BJ (cell line): ENCODE results near the gene ENTPD5. TPM values are rescaled to one million over a fixed set of nuclear protein-coding genes. Genes with fewer than 3 reads are reported as not detected.

Experiments
- CTCF ChIA-PET: fragments of 350-600 bp; formaldehyde crosslinking; extraction: SDS; loops from one replicate; lab custom pipeline; 2021; ENCODE audit warnings: antibody characterized with exemption, inconsistent platforms; lab: Yijun Ruan, JAX
- POLR2A ChIA-PET: fragments of 300-600 bp; sonication (Branson Sonifier 250); formaldehyde crosslinking; extraction: SDS; loops from one replicate; lab custom pipeline; 2021; ENCODE audit warnings: antibody characterized with exemption; lab: Charles Lee
- DNase-seq: peaks from one replicate; pipeline ENCODE4 v3.0.0-alpha.2; 2011; ENCODE audit warnings: low read depth
- H3K27me3 ChIP-seq: 2 replicates; pipeline ENCODE4 v1.6.0; 2011; ENCODE audit warnings: low read length; ENCODE audit not compliant: control insufficient read depth, insufficient read depth
- H3K36me3 ChIP-seq: 2 replicates; pipeline ENCODE4 v1.5.1; 2011; ENCODE audit warnings: low read length; ENCODE audit not compliant: control insufficient read depth, insufficient read depth
- H3K4me3 ChIP-seq: 2 replicates; pipeline ENCODE4 v1.5.1; 2011; ENCODE audit warnings: low read depth, mild to moderate bottlenecking, control low read depth, low read length
- polyA minus RNA-seq: library from RNA; depleted of rRNA, polyadenylated mRNA; stranded (reverse); fragments of >200 nt; gene quantifications from 2 replicates; pipeline ENCODE4 v1.2.3, GENCODE V29; 2011; rRNA and poly(A)+ RNA removed
- polyA plus RNA-seq: library from polyadenylated mRNA; depleted of rRNA; stranded (reverse); fragments of >200 nt; gene quantifications from 2 replicates; pipeline ENCODE4 v1.2.3, GENCODE V29; 2011; rRNA removed
- TF ChIP-seq, protein P1 (sequence below): IDR thresholded peaks from 2 replicates; pipeline ENCODE4 v1.5.1; 2011; ENCODE audit warnings: low read depth, mild to moderate bottlenecking, control low read depth, inconsistent platforms, low read length, moderate library complexity; ENCODE audit not compliant: insufficient read depth

ENTPD5 gene
- polyA plus RNA-seq (8.9 and 12.4 TPM in 2 replicates), polyA minus RNA-seq (8.7 and 8.8 TPM in 2 replicates)

DNA sequence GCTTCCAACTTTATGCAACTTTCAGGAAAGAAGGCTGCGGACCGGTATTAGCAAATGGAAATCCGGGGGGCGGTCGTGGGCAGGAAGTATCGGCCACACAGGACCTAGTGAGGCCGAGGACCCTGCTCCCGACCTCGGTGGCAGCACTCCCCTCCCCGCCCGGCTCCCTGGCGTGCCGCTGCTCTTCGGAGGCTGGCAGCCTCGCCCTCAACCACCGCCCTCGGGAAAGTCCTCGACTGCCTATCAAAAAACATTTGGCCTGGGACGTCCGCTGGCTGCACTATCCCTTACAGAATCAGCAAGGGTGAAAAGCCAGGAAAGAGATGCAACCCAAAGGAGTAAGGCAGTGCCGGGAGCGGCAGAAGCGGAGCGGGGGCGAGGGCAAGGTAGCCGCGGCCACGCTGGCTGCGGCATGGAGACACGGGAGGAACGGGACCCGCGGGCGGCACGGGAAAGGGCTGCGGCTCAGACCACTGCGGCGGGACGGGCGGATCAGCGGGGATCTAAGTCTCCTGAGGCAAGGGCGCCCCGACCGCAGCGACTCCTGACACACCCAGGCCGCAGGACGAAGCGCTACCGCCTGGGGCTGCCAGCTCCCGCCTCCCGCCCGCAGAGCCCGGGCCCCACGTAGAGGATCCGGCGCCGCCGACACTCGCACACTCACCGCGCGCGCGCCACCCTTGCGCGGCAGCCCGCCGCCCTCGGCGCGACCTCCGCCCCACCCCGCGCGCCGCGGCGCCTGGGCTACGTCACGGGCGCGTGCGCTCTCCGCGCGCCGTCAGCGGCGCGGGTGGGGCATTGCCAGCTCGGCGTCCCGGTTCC, at the start of gene ENTPD5, which contains the start of gene BBOF1:
TSS of gene ENTPD5 (minus strand) at position 703 of the 822 bp plus-strand sequence. CDS start 31,186 bp downstream, outside the sequence.
TSS of gene BBOF1 (plus strand) at position 764 of the 822 bp plus-strand sequence. CDS start 130 bp downstream, outside the sequence.
- Histone ChIP-seq H3K27me3 (no peaks in the 10 kb centered on the region), H3K4me3 (peak within 1 kb of the TSS; percentile 98), H3K36me3 (no peaks in the 10 kb centered on the region)
- CTCF ChIA-PET = interaction anchor here (1.0 to 1.5 kb wide), 2 partner anchors 16 to 290 kb away, joined by 3 read pairs; no protein-coding TSS in a partner anchor
- DNase-seq = peak; percentile 26
- TF ChIP-seq, protein P1, sequence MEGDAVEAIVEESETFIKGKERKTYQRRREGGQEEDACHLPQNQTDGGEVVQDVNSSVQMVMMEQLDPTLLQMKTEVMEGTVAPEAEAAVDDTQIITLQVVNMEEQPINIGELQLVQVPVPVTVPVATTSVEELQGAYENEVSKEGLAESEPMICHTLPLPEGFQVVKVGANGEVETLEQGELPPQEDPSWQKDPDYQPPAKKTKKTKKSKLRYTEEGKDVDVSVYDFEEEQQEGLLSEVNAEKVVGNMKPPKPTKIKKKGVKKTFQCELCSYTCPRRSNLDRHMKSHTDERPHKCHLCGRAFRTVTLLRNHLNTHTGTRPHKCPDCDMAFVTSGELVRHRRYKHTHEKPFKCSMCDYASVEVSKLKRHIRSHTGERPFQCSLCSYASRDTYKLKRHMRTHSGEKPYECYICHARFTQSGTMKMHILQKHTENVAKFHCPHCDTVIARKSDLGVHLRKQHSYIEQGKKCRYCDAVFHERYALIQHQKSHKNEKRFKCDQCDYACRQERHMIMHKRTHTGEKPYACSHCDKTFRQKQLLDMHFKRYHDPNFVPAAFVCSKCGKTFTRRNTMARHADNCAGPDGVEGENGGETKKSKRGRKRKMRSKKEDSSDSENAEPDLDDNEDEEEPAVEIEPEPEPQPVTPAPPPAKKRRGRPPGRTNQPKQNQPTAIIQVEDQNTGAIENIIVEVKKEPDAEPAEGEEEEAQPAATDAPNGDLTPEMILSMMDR = no peak
- POLR2A ChIA-PET = interaction anchor here (0.7 kb wide), 1 partner anchor 528 kb away, joined by 4 read pairs; the partner anchor contains the start of gene RIOX1

GRCh38 chr14:74065746-74066575, 46.9 kb upstream of the ENTPD5 start:
- ChIA-PET CTCF (interaction anchor here (0.7 kb wide), 1 partner anchor 17 kb away, joined by 3 read pairs; no protein-coding TSS in a partner anchor), POLR2A (no interaction called here)
- DNase-seq = no peak

GRCh38 chr14:74064883-74065282, 45.8 kb upstream of the ENTPD5 start:
- Histone ChIP-seq H3K27me3 (no peaks in the 10 kb centered on the region), H3K4me3 (no peak overlapping the region), H3K36me3 (peaks cover 3% of the 10 kb centered on the region)
- TF ChIP-seq, protein P1 = no peak
- CTCF ChIA-PET = interaction anchor here (1.5 kb wide), 1 partner anchor 33 kb away, joined by 4 read pairs; no protein-coding TSS in a partner anchor
- no peak for DNase-seq
- POLR2A ChIA-PET = no interaction called here

More at GRCh38 chr14:74065746-74066575, 46.9 kb upstream of the ENTPD5 start:
- TF ChIP-seq, protein P1 = no peak
- Histone ChIP-seq H3K4me3 (no peak overlapping the region), H3K27me3 (no peaks in the 10 kb centered on the region), H3K36me3 (peaks cover 3% of the 10 kb centered on the region)

GRCh38 chr14:74064426-74064825, 45.3 kb upstream of the ENTPD5 start:
- ChIA-PET POLR2A (no interaction called here), CTCF (interaction anchor here (1.5 kb wide), 1 partner anchor 33 kb away, joined by 4 read pairs; no protein-coding TSS in a partner anchor)
- no peak for DNase-seq
- H3K36me3 ChIP-seq = peaks cover 3% of the 10 kb centered on the region
- H3K4me3 ChIP-seq = no peak overlapping the region
- TF ChIP-seq, protein P1 = no peak
- H3K27me3 ChIP-seq = no peaks in the 10 kb centered on the region
